Measurements from ENCODE around the gene MED10. TPM values are rescaled to one million over a fixed set of nuclear protein-coding genes. Genes with fewer than 3 reads are reported as not detected.

MED10 gene
- total RNA-seq, 1 experiment from 2014 or later, result 81.8 TPM

DNA sequence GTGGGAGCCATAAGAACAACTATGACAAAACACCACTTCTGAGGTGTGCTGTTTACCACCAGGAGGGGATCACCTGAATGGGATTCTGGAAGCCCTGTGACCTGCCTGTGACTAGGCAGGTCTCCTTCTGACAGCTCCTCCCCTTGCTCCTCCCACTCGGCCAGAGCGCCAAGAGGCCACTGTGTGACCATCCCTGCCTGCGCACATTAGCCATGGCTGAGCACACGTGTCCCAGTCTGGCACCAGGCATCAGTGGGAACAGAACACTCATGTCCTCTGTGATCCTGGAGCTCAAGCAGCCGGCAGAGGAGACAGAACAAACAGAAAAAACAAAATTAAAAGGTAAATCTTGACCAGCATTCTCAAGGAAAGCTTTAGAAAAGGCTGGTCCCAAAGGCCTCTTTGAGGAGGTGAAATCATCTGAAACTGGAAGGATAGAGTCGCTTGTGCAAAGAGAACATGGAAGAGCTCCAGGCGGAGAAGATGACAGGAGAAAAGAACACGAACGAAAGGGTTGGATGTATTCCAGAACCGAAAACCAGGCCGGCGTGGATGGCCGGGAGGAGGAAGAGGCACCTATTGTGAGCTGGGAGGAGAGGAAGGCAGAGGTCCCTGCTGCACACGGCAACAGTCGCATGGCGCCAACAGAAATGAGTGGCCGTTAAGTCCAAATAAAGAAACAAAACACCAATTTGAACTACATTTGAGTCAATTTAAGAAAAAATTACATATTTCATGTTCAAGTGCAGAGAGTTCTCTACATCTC lies 5.1 kb downstream of the MED10 start:
- H4K20me1 ChIP-seq (ENCODE audit: insufficient read depth), result peaks cover 49% of the 10 kb centered on the region
- H3K79me2 ChIP-seq (ENCODE audit: low read depth), result peaks cover 40% of the 10 kb centered on the region
- peaks cover 12% of the 10 kb centered on the region for H3K4me1 ChIP-seq (replicated peaks; ENCODE audit: insufficient read depth)
- no TSS peak for BruUV-seq (replicated peaks)
- H2AFZ ChIP-seq, result no peak overlapping the region
- TF ChIP-seq, protein P1, sequence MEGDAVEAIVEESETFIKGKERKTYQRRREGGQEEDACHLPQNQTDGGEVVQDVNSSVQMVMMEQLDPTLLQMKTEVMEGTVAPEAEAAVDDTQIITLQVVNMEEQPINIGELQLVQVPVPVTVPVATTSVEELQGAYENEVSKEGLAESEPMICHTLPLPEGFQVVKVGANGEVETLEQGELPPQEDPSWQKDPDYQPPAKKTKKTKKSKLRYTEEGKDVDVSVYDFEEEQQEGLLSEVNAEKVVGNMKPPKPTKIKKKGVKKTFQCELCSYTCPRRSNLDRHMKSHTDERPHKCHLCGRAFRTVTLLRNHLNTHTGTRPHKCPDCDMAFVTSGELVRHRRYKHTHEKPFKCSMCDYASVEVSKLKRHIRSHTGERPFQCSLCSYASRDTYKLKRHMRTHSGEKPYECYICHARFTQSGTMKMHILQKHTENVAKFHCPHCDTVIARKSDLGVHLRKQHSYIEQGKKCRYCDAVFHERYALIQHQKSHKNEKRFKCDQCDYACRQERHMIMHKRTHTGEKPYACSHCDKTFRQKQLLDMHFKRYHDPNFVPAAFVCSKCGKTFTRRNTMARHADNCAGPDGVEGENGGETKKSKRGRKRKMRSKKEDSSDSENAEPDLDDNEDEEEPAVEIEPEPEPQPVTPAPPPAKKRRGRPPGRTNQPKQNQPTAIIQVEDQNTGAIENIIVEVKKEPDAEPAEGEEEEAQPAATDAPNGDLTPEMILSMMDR (conservative IDR thresholded peaks at IDR 0.05), result no peak
- no peak for TF ChIP-seq EZH2 (IDR thresholded peaks at IDR 0.05; ENCODE audit: low read depth)
- H3K4me2 ChIP-seq, result no peak overlapping the region
- peaks cover 47% of the 10 kb centered on the region for H3K36me3 ChIP-seq (ENCODE audit: low read depth)
- no peaks in the 10 kb centered on the region for H3K27me3 ChIP-seq (ENCODE audit: insufficient read depth, low read depth)
- H3K9me3 ChIP-seq (ENCODE audit: insufficient read depth, low read depth), result no peaks in the 10 kb centered on the region
- DNase-seq, result no peak
- POLR2A ChIA-PET (ENCODE audit: unreplicated experiment), result no interaction called here
- no peaks in the 10 kb centered on the region for H3K9me2 ChIP-seq (ENCODE audit: insufficient read depth)
- no peaks in the 10 kb centered on the region; the same call in 1 of the 2 replicates for H3F3A ChIP-seq (ENCODE audit: insufficient read depth, low read depth)
- no peak overlapping the region for H3K4me3 ChIP-seq
- CTCF ChIA-PET, result no interaction called here
- intact Hi-C loops (cut with micrococcal nuclease; ENCODE audit: unreplicated experiment), result no loop called here
- no peak overlapping the region for H3K27ac ChIP-seq

DNA sequence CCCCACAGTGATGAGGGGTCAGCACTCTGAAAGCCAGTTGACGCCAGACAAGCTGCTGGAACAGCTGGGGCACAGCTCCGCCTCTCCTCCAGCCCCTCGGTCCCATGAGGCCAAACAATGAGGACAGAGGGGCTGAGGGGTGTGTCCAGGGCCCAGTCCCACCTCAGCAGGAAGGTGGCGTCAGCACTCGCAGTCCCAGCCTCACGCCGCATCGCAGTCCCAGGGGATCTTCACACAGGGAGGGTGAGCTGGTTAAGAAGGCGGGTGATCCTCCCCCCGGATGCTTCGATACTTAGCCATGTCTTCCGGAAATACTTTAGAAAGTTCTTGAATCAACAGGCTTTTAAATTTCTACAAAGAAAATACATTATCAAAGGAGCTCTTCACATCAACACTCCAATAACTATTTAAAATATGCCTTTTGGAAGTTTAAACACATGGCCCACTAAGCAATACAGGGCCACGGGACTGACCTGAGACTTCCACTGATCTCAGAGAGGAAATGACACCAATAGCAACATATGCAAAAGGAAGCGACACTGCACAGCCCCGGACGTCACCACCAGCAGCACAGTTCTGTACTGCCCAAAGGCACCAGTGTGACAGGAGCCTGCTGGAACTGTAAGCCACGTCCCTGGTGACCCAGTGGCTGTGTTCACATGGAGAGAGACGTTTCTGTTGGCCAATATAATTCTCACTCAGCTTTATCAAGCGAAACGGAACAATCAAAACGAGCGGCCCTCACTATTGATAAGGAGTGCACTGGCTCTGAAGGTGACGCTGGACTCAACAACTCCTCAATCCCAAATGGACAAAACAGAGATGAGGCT lies 5.9 kb downstream of the MED10 start:
- H3K4me2 ChIP-seq, result no peak overlapping the region
- H4K20me1 ChIP-seq (ENCODE audit: insufficient read depth), result peaks cover 46% of the 10 kb centered on the region
- ChIA-PET CTCF (no interaction called here), POLR2A (ENCODE audit: unreplicated experiment) (interaction anchor here (0.7 kb wide), 1 partner anchor 1500 kb away, joined by 4 read pairs; no protein-coding TSS in a partner anchor)
- no peaks in the 10 kb centered on the region for H3K27me3 ChIP-seq (ENCODE audit: insufficient read depth, low read depth)
- H3F3A ChIP-seq (ENCODE audit: insufficient read depth, low read depth), result no peaks in the 10 kb centered on the region; the same call in 1 of the 2 replicates
- no peak for TF ChIP-seq EZH2 (IDR thresholded peaks at IDR 0.05; ENCODE audit: low read depth)
- TF ChIP-seq, protein P1 (conservative IDR thresholded peaks at IDR 0.05), result no peak
- H3K27ac ChIP-seq, result no peak overlapping the region
- no TSS peak for BruUV-seq (replicated peaks)
- no peak overlapping the region for H2AFZ ChIP-seq
- peaks cover 32% of the 10 kb centered on the region for H3K79me2 ChIP-seq (ENCODE audit: low read depth)
- H3K9me3 ChIP-seq (ENCODE audit: insufficient read depth, low read depth), result no peaks in the 10 kb centered on the region
- H3K9me2 ChIP-seq (ENCODE audit: insufficient read depth), result no peaks in the 10 kb centered on the region
- DNase-seq, result no peak
- H3K4me1 ChIP-seq (replicated peaks; ENCODE audit: insufficient read depth), result peaks cover 12% of the 10 kb centered on the region
- no peak overlapping the region for H3K4me3 ChIP-seq
- intact Hi-C loops (cut with micrococcal nuclease; ENCODE audit: unreplicated experiment), result no loop called here
- peaks cover 47% of the 10 kb centered on the region for H3K36me3 ChIP-seq (ENCODE audit: low read depth)

DNA sequence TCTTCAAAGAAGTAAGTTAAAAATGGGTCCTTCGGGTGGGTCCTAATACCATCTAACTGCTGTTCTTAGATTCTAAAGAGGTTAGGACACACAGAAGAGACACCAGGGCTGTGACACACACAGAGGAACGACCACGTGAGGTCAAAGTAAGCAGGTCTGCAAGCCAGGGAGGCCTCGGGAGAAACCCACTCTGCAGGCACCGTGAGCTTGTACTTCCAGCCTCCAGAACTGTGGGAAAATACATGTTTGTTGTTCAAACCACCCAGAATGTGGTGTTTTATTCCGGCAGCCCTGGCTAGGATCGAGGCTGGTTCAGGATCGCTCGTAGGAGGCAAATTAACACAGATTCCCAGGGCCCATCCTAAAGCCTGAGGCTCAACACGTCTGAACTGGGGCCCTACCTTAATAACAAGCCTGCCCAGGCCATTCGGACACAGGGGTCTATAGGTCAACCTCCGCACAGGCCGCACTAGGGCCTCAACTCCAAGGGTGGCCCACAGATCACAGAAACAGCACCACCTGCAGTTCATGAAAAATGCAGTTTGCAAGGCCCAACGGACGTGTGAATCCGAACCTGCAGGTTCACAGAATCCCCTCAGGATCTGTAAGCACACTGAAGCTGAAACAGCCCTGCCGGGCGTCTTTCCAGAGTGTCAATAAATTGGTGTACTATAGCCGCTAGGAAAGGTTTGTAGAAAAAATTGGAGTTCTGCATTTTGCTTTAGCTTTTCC lies 7.1 kb downstream of the MED10 start:
- intact Hi-C loops (cut with micrococcal nuclease; ENCODE audit: unreplicated experiment), result no loop called here
- Histone ChIP-seq H3K36me3 (ENCODE audit: low read depth) (peaks cover 39% of the 10 kb centered on the region), H3K4me1 (replicated peaks; ENCODE audit: insufficient read depth) (no peaks in the 10 kb centered on the region)

More for the DNA sequence above, 7.1 kb downstream of the MED10 start:
- ChIA-PET CTCF (no interaction called here), POLR2A (ENCODE audit: unreplicated experiment) (interaction anchor here (0.7 kb wide), 1 partner anchor 1498 kb away, joined by 3 read pairs; the partner anchor contains the start of gene MTRR)
- Histone ChIP-seq H4K20me1 (ENCODE audit: insufficient read depth) (peaks cover 35% of the 10 kb centered on the region), H3K9me2 (ENCODE audit: insufficient read depth) (no peaks in the 10 kb centered on the region), H3K79me2 (ENCODE audit: low read depth) (peaks cover 20% of the 10 kb centered on the region), H3K27ac (no peak overlapping the region), H3K4me3 (no peak overlapping the region), H3K9me3 (ENCODE audit: insufficient read depth, low read depth) (no peaks in the 10 kb centered on the region), H3F3A (ENCODE audit: insufficient read depth, low read depth) (no peaks in the 10 kb centered on the region; the same call in 1 of the 2 replicates), H3K27me3 (ENCODE audit: insufficient read depth, low read depth) (no peaks in the 10 kb centered on the region), H2AFZ (no peak overlapping the region), H3K4me2 (no peak overlapping the region)
- TF ChIP-seq, protein P1 (conservative IDR thresholded peaks at IDR 0.05), result no peak
- TF ChIP-seq EZH2 (IDR thresholded peaks at IDR 0.05; ENCODE audit: low read depth), result no peak
- BruUV-seq (replicated peaks), result no TSS peak
- no peak for DNase-seq

Data from PC-9 (cell line).